GM12892 (cell line): ENCODE data around the gene CDK5.

Source experiments
- DNase-seq: peaks from one replicate; pipeline ENCODE4 v3.0.0; 2011; ENCODE audit not compliant: insufficient read length
- FAIRE-seq: peaks from 2 replicates; lab custom pipeline; 2011; peaks lifted over from hg19 to GRCh38; lab: Jason Lieb, UNC
- POLR2A ChIP-seq: IDR thresholded peaks from 2 replicates; pipeline ENCODE4 v1.6.1; 2011; ENCODE audit warnings: low read depth, low read length, control low read depth
- POLR2AphosphoS5 ChIP-seq: IDR thresholded peaks from 2 replicates; pipeline ENCODE4 v1.6.1; 2011; ENCODE audit warnings: low read depth, low read length, control low read depth
- TAF1 ChIP-seq: IDR thresholded peaks from 2 replicates; pipeline ENCODE4 v1.6.1; 2011; ENCODE audit warnings: low read depth, mild to moderate bottlenecking, control low read depth, low read length, borderline replicate concordance

Gene CDK5

DNA sequence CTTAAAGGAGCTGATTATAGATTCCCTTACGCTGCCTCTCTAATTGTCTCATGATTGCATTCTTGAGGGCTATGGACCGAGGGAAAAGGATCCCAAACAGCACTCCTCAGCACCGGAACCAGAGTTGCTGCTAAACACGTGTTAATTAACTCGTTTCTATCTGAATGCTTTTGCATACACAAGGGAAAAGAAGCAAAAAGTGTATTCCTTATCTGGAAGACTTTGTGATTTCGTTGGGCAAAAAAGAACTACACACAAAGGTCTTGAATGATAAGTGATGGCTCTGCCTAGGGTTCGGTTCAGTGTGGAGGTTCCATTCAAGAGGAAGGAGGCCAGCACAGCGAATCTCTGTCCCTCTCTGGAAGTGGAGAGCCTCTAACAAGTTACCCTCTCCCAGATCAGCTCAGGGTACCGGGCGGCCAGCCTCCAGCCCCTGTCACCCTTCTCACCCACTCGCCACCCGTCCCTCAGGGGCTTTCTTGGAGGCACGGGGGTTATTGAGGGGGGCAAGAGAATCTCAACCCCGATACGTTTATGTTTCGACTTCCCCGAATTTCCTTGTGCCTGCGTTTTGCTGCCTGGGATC lies 1.2 kb upstream of the CDK5 start:
- TF ChIP-seq POLR2AphosphoS5 (no peak), TAF1 (no peak)
- FAIRE-seq = peak; percentile 27
- DNase-seq = no peak

DNA sequence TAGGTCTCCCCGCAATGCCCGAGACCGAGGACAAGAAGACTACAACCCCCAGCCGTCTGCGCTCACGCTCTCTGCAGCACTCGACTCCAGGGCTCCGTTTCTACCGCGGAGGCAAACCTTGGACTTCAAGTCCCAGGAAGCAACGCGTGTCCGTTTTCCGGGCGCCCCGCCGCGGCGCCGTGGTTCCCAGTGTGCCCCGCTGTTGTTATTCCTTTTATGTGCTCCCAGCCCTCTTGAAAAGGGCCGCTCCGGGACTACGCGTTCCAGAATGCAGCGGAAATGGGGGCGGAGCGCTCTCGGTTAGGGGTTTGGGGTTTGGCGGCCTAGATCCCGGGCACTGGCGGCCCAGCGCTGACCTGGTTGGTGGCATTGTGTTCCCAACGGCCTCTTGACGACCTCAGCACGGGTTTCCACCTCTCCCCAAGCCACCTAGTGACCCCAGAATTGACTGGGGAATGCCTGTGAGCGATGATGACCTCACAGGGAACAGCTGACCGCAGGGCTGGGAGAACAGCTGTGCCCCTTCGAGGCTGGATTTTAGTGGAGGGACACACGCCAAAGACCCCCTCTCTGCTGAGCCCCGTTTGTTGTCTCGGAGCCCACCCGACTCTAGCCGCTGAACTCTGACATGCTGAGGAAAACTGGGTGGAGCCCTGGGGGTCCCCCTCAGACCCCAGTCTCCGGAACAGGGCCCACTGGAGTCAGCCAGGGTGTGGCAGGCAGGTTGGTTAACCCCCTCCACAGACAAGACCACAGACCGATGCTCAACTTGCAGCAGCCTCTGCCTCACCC lies 488 bp upstream of the CDK5 start:
- FAIRE-seq (peak; percentile 95), DNase-seq (peak; percentile 99)
- TF ChIP-seq TAF1 (no peak), POLR2A (peak; percentile 41; the same call in 1 of the 2 replicates)

- no peak for DNase-seq
- no peak for FAIRE-seq
Observed at GRCh38 chr7:151056666-151057505, 811 bp downstream of the CDK5 start.

DNA sequence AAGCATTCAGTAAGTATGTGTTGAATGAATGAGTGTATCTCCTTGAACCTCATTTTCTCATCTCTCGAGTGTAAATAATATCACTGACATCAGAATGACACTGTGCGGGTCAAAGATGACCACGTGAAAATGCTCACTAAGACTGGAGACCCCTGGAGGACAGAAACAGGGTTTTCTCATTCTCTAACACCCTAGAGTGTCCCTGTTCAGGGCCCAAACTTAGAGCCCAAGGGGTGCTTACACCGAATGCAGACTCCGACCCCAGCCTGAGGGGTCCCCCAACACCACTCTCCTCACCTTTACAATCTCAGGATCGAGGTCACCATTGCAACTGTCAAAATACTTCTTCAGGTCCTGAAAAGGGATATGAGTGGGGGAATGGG lies 1.4 kb downstream of the CDK5 start:
- FAIRE-seq (no peak), DNase-seq (no peak)
- no peak for TF ChIP-seq TAF1
- no peak for TF ChIP-seq POLR2A
- no peak for TF ChIP-seq POLR2AphosphoS5

More at GRCh38 chr7:151056666-151057505, 811 bp downstream of the CDK5 start:
- no peak for TF ChIP-seq POLR2A
- no peak for TF ChIP-seq POLR2AphosphoS5
- no peak for TF ChIP-seq TAF1

GRCh38 chr7:151053751-151054150 lies 3.9 kb downstream of the CDK5 start:
- DNase-seq = no peak
- TF ChIP-seq POLR2A = no peak
- TF ChIP-seq TAF1 = no peak
- no peak for TF ChIP-seq POLR2AphosphoS5
- no peak for FAIRE-seq

GRCh38 chr7:151053096-151053495 lies 4.6 kb downstream of the CDK5 start:
- TF ChIP-seq TAF1 = no peak
- no peak for TF ChIP-seq POLR2A
- no peak for TF ChIP-seq POLR2AphosphoS5
- DNase-seq (no peak), FAIRE-seq (no peak)

DNA sequence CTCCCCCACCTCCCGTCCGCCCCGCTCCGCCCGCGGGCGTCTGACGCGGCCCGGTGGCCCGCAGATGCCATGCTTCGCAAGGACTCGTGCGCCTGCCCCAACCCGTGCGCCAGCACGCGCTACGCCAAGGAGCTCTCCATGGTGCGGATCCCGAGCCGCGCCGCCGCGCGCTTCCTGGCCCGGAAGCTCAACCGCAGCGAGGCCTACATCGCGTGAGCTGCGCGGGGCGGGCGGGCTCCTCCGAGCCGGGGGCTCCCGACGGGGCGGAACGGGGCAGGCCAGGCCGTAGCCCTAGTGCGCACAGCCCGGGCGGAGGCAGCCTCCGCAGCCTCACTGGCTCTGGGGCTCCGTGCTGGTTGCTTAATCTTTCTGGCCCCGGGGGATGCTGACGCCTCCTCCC lies 6.6 kb downstream of the CDK5 start:
- no peak for TF ChIP-seq TAF1
- no peak for TF ChIP-seq POLR2AphosphoS5
- TF ChIP-seq POLR2A = no peak
- FAIRE-seq (no peak), DNase-seq (no peak)

GRCh38 chr7:151048911-151049463 lies 8.7 kb downstream of the CDK5 start:
- no peak for TF ChIP-seq POLR2AphosphoS5
- DNase-seq = no peak
- FAIRE-seq = no peak

DNA sequence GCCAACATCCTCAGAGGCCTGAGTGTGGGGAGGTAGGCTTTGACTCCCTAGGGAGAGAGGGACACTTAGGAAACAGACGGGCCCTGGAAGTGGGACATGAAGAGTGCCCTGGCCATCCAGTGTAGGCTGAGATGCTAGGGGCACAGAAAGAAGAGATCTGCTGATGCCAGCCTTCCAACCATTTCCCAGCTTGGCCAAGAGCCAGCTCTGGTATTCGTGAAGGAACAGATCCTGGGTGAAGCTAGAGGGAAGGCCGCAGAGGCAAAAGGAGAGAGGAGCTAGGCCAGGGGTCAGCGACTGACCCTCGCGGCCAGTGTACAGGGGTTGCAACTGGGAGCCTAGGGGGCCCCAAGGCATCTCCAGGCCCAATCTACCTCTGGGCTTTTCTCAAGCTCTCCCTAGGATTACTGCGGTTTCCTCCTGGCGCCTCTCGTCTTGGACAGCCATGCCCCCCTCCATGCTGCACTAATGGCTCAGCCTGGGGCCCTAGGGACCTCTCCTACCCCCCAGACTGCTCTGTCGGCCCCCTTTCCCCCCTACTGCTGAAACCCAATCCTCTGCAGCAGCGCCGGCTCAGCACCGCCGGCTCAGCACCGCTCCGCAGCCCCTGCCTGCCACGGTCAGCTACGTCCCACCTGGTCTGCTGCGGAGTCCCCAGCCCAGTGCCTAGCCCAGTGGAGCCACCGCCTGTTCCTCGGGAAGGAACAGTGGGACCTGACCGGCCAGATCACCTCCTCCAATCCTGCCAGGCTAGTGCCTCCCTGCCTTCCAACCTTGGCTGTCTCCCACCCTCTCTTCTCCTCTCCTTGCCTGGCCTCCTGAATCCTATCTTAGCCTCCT lies 9.5 kb downstream of the CDK5 start, which contains the start of gene ASIC3:
TSS of gene ASIC3 (plus strand) at position 556 of the 840 bp plus-strand sequence. CDS start 355 bp downstream, outside the sequence.
- no peak for TF ChIP-seq POLR2AphosphoS5
- no peak for TF ChIP-seq POLR2A
- no peak for TF ChIP-seq TAF1
- FAIRE-seq (no peak), DNase-seq (no peak)

DNA sequence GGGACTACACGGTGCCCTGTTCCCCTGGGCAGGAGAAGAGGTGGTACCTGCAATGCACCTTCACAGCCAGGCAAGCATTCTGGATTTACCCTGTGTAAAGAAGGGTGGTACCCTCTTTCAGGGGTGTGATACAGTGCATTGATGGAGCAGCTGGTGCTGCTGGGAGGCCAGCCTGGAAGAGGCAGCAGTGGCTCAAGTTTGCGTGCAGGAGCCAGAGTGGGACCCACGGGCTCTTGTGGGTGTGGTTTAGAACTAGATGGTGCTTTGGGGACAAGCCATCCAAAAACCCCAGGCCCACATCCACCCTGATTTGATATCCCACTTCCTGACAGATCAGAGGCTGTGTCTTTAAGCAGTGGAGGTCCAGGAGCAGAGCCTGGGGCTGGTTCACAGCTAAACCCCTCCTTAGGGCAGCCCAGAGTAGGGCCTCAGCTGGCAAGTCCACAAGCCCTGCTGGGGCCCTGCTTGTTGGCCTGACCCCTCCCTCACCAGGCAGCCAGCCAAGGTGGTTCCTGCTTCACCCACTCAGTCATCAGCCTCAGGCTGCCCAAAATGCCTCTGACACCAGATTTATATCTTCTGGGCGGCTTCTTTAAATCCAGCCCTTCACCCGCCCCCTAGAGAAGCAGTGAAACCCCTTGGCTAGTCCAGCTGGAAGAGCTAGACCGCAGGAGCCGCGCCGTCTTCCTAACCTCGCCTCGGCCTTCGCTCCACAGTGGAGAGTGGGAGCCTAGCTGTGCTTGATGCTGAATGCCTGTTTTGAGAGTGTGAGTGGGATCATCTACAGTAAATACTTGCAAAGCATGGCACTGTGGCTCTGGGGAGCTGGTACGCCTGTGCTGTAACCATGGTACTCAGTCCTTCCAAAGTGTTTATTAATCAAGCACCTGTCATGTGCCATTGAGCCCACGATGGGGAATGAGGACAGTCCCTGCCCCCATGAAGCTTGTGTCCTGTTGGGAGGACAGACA lies 10.8 kb downstream of the CDK5 start:
- TF ChIP-seq POLR2AphosphoS5 (no peak), TAF1 (no peak), POLR2A (no peak)
- DNase-seq (no peak), FAIRE-seq (no peak)

DNA sequence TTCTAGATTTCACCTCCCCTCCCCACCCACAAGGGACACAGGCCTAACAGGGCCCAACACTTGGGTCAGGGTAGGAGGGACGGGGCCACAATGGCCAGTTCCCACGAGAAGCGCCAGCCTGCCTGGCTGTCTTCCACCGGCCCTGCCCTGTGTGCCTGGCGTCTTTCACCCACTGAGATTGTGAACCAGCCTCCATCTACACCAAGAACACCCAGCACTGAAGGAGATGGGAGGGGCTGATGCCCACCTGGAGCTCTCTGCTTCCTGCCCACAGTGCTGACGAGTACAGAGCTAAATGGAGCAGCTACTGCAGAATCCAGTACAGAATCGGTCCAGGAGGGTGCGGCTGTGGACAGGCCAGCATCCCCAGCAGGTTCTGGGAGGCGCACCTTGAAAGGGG lies 11.7 kb downstream of the CDK5 start:
- no peak for FAIRE-seq
- no peak for DNase-seq
- TF ChIP-seq POLR2A (no peak), POLR2AphosphoS5 (no peak), TAF1 (no peak)
